ENCODE results near the gene NUP42.

The NUP42 gene

GRCh38 chr7:23239698-23240097, 57.9 kb downstream of the NUP42 start:
- no peak for TF ChIP-seq CTCF (IDR thresholded peaks at IDR 0.05; ENCODE audit: insufficient read depth, low read depth, low read length, missing control alignments)
- DNase-seq (ENCODE audit: low read depth) = no peak
- no peak overlapping the region for H3K4me3 ChIP-seq (ENCODE audit: low read depth, low read length)

- no peak overlapping the region for H3K4me3 ChIP-seq (ENCODE audit: low read depth, low read length)
- no peak for TF ChIP-seq CTCF (IDR thresholded peaks at IDR 0.05; ENCODE audit: insufficient read depth, low read depth, low read length, missing control alignments)
- peak; percentile 28 for DNase-seq (ENCODE audit: low read depth)
Observed at GRCh38 chr7:23242321-23242720, 60.5 kb downstream of the NUP42 start.

GRCh38 chr7:23242935-23243334, 61.1 kb downstream of the NUP42 start:
- DNase-seq (ENCODE audit: low read depth) = no peak
- no peak for TF ChIP-seq CTCF (IDR thresholded peaks at IDR 0.05; ENCODE audit: insufficient read depth, low read depth, low read length, missing control alignments)
- no peak overlapping the region for H3K4me3 ChIP-seq (ENCODE audit: low read depth, low read length)

GRCh38 chr7:23246555-23246954, 64.7 kb downstream of the NUP42 start, which contains the start of gene GPNMB:
Gene GPNMB, plus strand, starts transcription at chr7:23246775. Its CDS starts 83 bp downstream, at chr7:23246858.
- DNase-seq (ENCODE audit: low read depth) = no peak
- no peak within 1 kb of the TSS; the same call in 1 of the 2 replicates for H3K4me3 ChIP-seq (ENCODE audit: low read depth, low read length)
- no peak for TF ChIP-seq CTCF (IDR thresholded peaks at IDR 0.05; ENCODE audit: insufficient read depth, low read depth, low read length, missing control alignments)

- DNase-seq (ENCODE audit: low read depth) = no peak
- TF ChIP-seq CTCF (IDR thresholded peaks at IDR 0.05; ENCODE audit: insufficient read depth, low read depth, low read length, missing control alignments) = no peak
- H3K4me3 ChIP-seq (ENCODE audit: low read depth, low read length) = no peak overlapping the region
Observed at GRCh38 chr7:23247046-23247602, 65.3 kb downstream of the NUP42 start.

- DNase-seq (ENCODE audit: low read depth) = peak; percentile 23
- TF ChIP-seq CTCF (IDR thresholded peaks at IDR 0.05; ENCODE audit: insufficient read depth, low read depth, low read length, missing control alignments) = no peak
- H3K4me3 ChIP-seq (ENCODE audit: low read depth, low read length) = peak overlapping the region; percentile 24
Observed at GRCh38 chr7:23247603-23248335, 65.9 kb downstream of the NUP42 start.
